Effector memory CD4-positive, alpha-beta T cell (primary cell): Measurements from ENCODE around the gene ASCC2.
A peak's percentile ranks its signal among the peaks of the same experiment; 100 is the strongest.
"Not testable (repeated sequence)": the region's sequence is repeated elsewhere in the genome, so short reads cannot be mapped to it uniquely, and the experiment has no call there.

Experiments
- DNase-seq, 3 donors: peaks; one replicate each; pipeline ENCODE4 v3.0.0-alpha.2; 2020
- H3K27ac ChIP-seq: 2 replicates; pipeline ENCODE4 v1.7.0; 2013; ENCODE audit warnings: mild to moderate bottlenecking, low read length, moderate library complexity; ENCODE audit not compliant: insufficient read depth, poor library complexity, severe bottlenecking
- H3K27me3 ChIP-seq: replicated peaks from 2 replicates; pipeline ENCODE4 v1.7.0; 2013; ENCODE audit warnings: mild to moderate bottlenecking, low read length; ENCODE audit not compliant: insufficient read depth, control insufficient read depth, poor library complexity, severe bottlenecking
- H3K36me3 ChIP-seq: 2 replicates; pipeline ENCODE4 v1.7.0; 2013; ENCODE audit warnings: mild to moderate bottlenecking, low read length, moderate library complexity; ENCODE audit not compliant: control insufficient read depth, insufficient read depth
- H3K4me1 ChIP-seq: 2 replicates; pipeline ENCODE4 v1.7.0; 2013; ENCODE audit warnings: low read length, mild to moderate bottlenecking; ENCODE audit not compliant: control insufficient read depth, insufficient read depth, poor library complexity, severe bottlenecking
- H3K4me3 ChIP-seq: 2 replicates; pipeline ENCODE4 v1.7.0; 2013; ENCODE audit warnings: low read length, low read depth, mild to moderate bottlenecking; ENCODE audit not compliant: insufficient read depth, poor library complexity, severe bottlenecking
- H3K9me3 ChIP-seq: 2 replicates; pipeline ENCODE4 v1.7.0; 2013; ENCODE audit warnings: mild to moderate bottlenecking, low read length, moderate library complexity; ENCODE audit not compliant: control insufficient read depth

Gene ASCC2

DNA sequence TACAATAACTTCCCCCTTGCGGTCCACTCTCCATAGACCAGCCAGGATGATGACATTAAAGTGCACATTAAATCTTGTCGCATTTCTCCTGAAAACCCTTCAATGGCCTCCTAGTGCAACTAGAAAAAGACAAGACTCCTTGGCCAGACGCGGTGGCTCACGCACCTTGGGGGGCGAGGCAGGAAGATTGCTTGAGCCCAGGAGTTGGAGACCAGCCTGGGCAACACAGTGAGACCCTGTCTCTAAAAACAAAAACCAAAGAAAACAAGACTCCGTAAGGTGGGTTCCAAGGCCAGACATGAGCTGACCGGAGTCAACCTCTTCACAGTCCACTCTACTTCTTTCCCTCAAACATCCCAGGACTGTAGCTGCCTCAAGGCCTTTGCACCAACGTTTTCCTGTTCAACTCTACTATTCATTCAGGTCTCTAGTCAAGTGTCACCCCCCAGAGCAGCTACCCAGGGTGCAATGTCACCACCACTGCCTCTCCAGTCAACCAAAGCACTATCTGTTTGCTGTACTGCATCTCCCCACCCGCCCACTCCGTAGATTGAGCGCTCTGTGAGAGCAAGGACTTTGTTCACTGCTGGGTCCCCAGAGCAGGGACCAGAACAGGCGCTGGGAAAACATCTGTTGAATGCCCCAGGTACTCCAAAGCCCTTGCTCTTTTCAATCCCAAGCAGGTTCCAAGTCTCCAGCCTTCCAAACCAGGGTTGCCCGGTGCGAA lies 72.0 kb downstream of the ASCC2 start:
- no peak for DNase-seq

GRCh38 chr22:29762263-29762662 lies 75.8 kb downstream of the ASCC2 start:
- Histone ChIP-seq H3K4me3 (no peak overlapping the region), H3K27me3 (no peaks in the 10 kb centered on the region), H3K27ac (no peak overlapping the region), H3K36me3 (peaks cover 2% of the 10 kb centered on the region), H3K9me3 (no peaks in the 10 kb centered on the region), H3K4me1 (peaks cover 9% of the 10 kb centered on the region)
- DNase-seq, result no peak

More for the DNA sequence above, 72.0 kb downstream of the ASCC2 start:
- H3K27me3 ChIP-seq, result no peaks in the 10 kb centered on the region
- peak overlapping the region; percentile 82 for H3K27ac ChIP-seq
- H3K4me3 ChIP-seq, result peak overlapping the region; percentile 86
- H3K36me3 ChIP-seq, result peaks cover 18% of the 10 kb centered on the region
- peaks cover 9% of the 10 kb centered on the region for H3K4me1 ChIP-seq
- no peaks in the 10 kb centered on the region for H3K9me3 ChIP-seq

GRCh38 chr22:29758959-29759358 lies 79.1 kb downstream of the ASCC2 start:
- DNase-seq, result no peak
- H3K4me1 ChIP-seq, result no peaks in the 10 kb centered on the region
- H3K9me3 ChIP-seq, result no peaks in the 10 kb centered on the region
- no peak overlapping the region for H3K27ac ChIP-seq
- H3K36me3 ChIP-seq, result peaks cover 2% of the 10 kb centered on the region
- H3K4me3 ChIP-seq, result no peak overlapping the region
- no peaks in the 10 kb centered on the region for H3K27me3 ChIP-seq

- Histone ChIP-seq H3K27me3 (no peaks in the 10 kb centered on the region), H3K4me3 (no peak overlapping the region), H3K4me1 (no peaks in the 10 kb centered on the region), H3K27ac (no peak overlapping the region), H3K9me3 (no peaks in the 10 kb centered on the region), H3K36me3 (peaks cover 2% of the 10 kb centered on the region)
- no peak for DNase-seq
Measured at GRCh38 chr22:29758068-29758622, 79.9 kb downstream of the ASCC2 start.

DNA sequence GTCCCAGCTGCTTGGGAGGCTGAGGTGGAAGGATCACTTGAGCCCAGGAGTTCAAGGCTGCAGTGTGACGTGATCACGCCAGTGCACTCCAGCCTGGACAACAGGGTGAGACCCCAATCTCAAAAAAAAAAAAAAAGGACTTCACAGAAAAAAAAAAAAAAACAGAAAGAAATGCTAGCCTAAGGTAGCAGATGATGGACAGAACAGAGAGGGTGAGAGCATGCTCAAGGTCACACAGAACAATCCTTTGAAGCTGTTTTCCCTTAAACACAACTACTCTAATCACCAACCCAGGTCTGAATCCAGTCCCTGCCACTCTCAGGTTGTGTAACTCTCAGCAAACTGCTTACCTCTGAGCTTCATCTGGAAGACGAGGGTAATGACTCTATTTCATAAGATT lies 81.0 kb downstream of the ASCC2 start:
- Histone ChIP-seq H3K4me1 (no peaks in the 10 kb centered on the region), H3K4me3 (no peak overlapping the region), H3K27me3 (no peaks in the 10 kb centered on the region), H3K9me3 (no peaks in the 10 kb centered on the region), H3K36me3 (no peaks in the 10 kb centered on the region), H3K27ac (no peak overlapping the region)
- no peak for DNase-seq

- H3K27ac ChIP-seq, result no peak overlapping the region
- H3K36me3 ChIP-seq, result no peaks in the 10 kb centered on the region
- peaks cover 4% of the 10 kb centered on the region for H3K4me1 ChIP-seq
- H3K27me3 ChIP-seq, result no peaks in the 10 kb centered on the region
- no peaks in the 10 kb centered on the region for H3K9me3 ChIP-seq
- DNase-seq, result no peak
- no peak overlapping the region for H3K4me3 ChIP-seq
Measured at GRCh38 chr22:29756341-29756740, 81.7 kb downstream of the ASCC2 start.

DNA sequence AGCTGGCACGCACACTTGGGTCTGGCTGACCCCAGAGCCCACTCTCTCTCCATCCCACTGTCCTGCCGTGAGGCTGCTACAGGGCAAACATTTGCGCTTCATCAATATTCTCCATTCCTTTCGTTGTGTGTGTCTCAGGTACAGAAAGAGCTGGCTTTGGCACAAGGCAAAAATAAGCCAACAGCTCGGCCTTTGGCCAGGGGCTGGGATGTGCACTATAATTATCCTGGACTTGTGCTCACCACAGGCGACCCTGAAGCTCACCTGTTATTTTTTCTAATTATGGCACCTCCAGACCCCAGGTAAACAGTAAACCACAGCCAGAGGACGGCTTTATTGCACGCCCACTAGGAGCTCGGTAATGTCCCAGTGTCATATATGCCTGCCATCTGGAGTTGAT lies 82.2 kb downstream of the ASCC2 start:
- Histone ChIP-seq H3K9me3 (no peaks in the 10 kb centered on the region), H3K27me3 (no peaks in the 10 kb centered on the region), H3K27ac (no peak overlapping the region), H3K36me3 (no peaks in the 10 kb centered on the region), H3K4me1 (peaks cover 8% of the 10 kb centered on the region), H3K4me3 (no peak overlapping the region)
- no peak for DNase-seq

- not testable (repeated sequence) for H3K27me3 ChIP-seq, H3K36me3 ChIP-seq, DNase-seq, H3K9me3 ChIP-seq, H3K27ac ChIP-seq, H3K4me3 ChIP-seq, H3K4me1 ChIP-seq
Measured at GRCh38 chr22:29754658-29755395, 83.2 kb downstream of the ASCC2 start.

DNA sequence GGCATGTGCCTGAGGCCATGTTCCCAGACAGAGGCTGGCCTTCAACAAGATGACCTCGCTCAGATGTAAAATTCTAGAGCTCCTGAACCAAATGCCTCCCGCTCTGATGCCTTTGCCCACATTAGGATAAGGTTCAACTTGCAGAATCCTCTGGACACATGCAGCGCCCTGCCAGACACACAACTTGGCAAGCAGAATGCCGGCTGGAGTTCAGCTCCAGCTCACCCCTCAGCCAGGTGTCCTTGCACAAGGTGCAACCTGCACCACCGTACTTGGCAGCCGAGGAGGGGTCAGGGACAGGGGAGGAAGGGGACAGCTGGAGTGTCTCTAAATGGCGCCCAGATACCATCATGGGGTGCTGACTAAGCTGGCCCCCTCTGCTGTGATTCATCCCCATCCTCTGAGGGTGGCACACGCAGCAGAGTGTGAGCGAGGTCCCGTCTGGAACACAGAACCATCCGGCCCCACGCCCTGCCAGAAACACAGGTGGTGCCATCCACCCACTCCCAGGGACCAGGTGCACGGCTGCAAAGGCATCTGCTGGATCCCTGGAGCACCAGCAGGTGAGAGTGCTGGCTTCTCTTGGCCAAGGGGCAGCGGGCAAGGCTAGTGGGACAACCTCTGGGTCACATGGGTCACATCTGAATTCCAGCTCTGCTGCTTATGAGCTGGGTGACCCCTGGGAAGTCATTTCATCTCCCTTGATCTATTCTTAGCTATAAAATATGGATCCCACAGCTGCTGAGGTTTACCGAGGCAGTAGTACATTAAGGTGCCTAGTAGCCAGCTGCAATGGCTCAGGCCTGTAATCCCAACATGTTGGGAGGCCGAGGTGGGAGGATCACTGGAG lies 84.0 kb downstream of the ASCC2 start:
- no peak overlapping the region for H3K4me3 ChIP-seq
- DNase-seq, result no peak
- no peaks in the 10 kb centered on the region for H3K27me3 ChIP-seq
- H3K27ac ChIP-seq, result no peak overlapping the region
- H3K36me3 ChIP-seq, result no peaks in the 10 kb centered on the region
- no peaks in the 10 kb centered on the region for H3K9me3 ChIP-seq
- H3K4me1 ChIP-seq, result peaks cover 8% of the 10 kb centered on the region
